Measurements from ENCODE around the gene BDKRB2.

- TF ChIP-seq CTCF (IDR thresholded peaks at IDR 0.05) (no peak), POLR2A (IDR thresholded peaks at IDR 0.05) (no peak)
Measured at GRCh38 chr14:96249029-96249428, 44.4 kb downstream of the BDKRB2 start.

Measured in vagina (tissue), 2 donors.